GM12878 (cell line): Measurements from ENCODE around the gene SLC35G2.

Experiments used
- HDAC2 ChIP-seq: fragments of 200-600 bp; sonication (generic); IDR thresholded peaks from 2 replicates; pipeline ENCODE4 v1.6.1; 2017
- TF ChIP-seq, protein P1 (sequence below): IDR thresholded peaks from 2 replicates; pipeline ENCODE4 v1.6.1; 2012; ENCODE audit warnings: low read depth, low read length, improper control_type of control experiment

DNA sequence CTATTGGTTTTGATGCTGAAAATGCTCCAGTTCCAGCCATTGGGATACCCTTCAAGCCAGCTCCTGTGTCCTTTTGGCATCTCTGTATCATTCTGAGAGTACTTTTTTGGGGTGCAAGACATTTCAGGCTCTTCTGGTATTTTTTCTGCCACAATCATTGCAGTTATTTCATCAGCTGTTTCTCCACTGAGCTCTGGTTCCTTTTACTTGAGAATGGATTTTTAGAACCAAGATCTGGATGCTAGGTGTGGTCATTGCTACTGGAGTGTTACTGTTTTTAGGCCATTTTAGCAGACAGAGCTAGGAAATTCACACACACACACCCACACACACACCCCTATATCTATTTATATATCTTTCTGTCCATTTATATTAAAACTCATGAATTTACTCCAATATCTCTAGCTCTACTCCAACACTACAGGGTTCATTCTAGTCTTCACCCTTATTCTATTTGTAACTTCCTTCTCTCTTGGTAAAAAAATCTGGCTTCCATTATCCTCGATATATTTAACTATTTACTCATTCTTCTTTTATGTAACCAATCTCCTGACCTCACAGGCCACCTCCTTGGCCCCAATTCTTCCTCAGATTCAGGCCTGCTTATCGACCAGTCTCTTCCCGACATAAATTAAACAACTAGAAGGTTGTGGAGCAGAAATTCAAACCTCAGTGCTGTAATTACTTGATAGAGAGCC is 17.0 kb downstream of the SLC35G2 start:
- TF ChIP-seq, protein P1, sequence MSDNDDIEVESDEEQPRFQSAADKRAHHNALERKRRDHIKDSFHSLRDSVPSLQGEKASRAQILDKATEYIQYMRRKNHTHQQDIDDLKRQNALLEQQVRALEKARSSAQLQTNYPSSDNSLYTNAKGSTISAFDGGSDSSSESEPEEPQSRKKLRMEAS: no peak
- TF ChIP-seq HDAC2: no peak
